ENCODE measurements around the gene CUTC.

The CUTC gene

GRCh38 chr10:99784016-99784726 is 52.1 kb downstream of the CUTC start:
- no peak for ATAC-seq
- DNase-seq = no peak

GRCh38 chr10:99784727-99785441 is 52.9 kb downstream of the CUTC start:
- no peak for ATAC-seq
- no peak for DNase-seq

GRCh38 chr10:99785646-99786045 is 53.6 kb downstream of the CUTC start:
- ATAC-seq = no peak
- no peak for DNase-seq

GRCh38 chr10:99787311-99787710 is 55.3 kb downstream of the CUTC start:
- ATAC-seq (no peak), DNase-seq (no peak)

GRCh38 chr10:99787782-99788445 is 55.9 kb downstream of the CUTC start:
- DNase-seq = no peak
- no peak for ATAC-seq

GRCh38 chr10:99788598-99789256 is 56.7 kb downstream of the CUTC start:
- DNase-seq (no peak), ATAC-seq (no peak)

- no peak for DNase-seq
- ATAC-seq = no peak
Measured at GRCh38 chr10:99791831-99792230, 59.8 kb downstream of the CUTC start.

- ATAC-seq (no peak), DNase-seq (no peak)
Measured at GRCh38 chr10:99793819-99794218, 61.8 kb downstream of the CUTC start.

GRCh38 chr10:99796928-99797327 is 64.9 kb downstream of the CUTC start:
- DNase-seq (no peak), ATAC-seq (no peak)

- DNase-seq (no peak), ATAC-seq (no peak)
Measured at GRCh38 chr10:99798031-99798430, 66.0 kb downstream of the CUTC start.

GRCh38 chr10:99798920-99799319 is 66.9 kb downstream of the CUTC start:
- ATAC-seq (no peak), DNase-seq (no peak)

- ATAC-seq (no peak), DNase-seq (no peak)
Measured at GRCh38 chr10:99799613-99800012, 67.6 kb downstream of the CUTC start.

- DNase-seq (no peak), ATAC-seq (no peak)
Measured at GRCh38 chr10:99804471-99804870, 72.4 kb downstream of the CUTC start.

GRCh38 chr10:99805190-99805589 is 73.2 kb downstream of the CUTC start:
- ATAC-seq (no peak), DNase-seq (no peak)

All from stimulated activated naive CD8-positive, alpha-beta T cell treated with anti-CD3 and anti-CD28 coated beads, Interleukin-15, Interleukin-2, amounts not matched to agents 100 U/mL and 50 U/mL, for 24 hours (primary cell).